22Rv1 (cell line): ENCODE results near the gene HEATR3.

Experiments used
- ZFX ChIP-seq: fragments of 450-650 bp; IDR thresholded peaks from 2 replicates; pipeline ENCODE4 v1.6.1; 2017; ENCODE audit warnings: antibody characterized with exemption, borderline replicate concordance
- TF ChIP-seq, protein P1 (sequence below): fragments of 450-650 bp; IDR thresholded peaks from 2 replicates; pipeline ENCODE4 v1.5.1; 2017; ENCODE audit warnings: mild to moderate bottlenecking

GRCh38 chr16:50153596-50154419 is 88.0 kb downstream of the HEATR3 start:
- TF ChIP-seq, protein P1, sequence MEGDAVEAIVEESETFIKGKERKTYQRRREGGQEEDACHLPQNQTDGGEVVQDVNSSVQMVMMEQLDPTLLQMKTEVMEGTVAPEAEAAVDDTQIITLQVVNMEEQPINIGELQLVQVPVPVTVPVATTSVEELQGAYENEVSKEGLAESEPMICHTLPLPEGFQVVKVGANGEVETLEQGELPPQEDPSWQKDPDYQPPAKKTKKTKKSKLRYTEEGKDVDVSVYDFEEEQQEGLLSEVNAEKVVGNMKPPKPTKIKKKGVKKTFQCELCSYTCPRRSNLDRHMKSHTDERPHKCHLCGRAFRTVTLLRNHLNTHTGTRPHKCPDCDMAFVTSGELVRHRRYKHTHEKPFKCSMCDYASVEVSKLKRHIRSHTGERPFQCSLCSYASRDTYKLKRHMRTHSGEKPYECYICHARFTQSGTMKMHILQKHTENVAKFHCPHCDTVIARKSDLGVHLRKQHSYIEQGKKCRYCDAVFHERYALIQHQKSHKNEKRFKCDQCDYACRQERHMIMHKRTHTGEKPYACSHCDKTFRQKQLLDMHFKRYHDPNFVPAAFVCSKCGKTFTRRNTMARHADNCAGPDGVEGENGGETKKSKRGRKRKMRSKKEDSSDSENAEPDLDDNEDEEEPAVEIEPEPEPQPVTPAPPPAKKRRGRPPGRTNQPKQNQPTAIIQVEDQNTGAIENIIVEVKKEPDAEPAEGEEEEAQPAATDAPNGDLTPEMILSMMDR = peak; percentile 18; the same call in 1 of the 2 replicates
- no peak for TF ChIP-seq ZFX
